Spleen (tissue), 11 donors: Measurements from ENCODE around the gene STRIP2. TPM values are rescaled to one million over a fixed set of nuclear protein-coding genes. Genes with fewer than 3 reads are reported as not detected.

ENCODE experiments used
- DNase-seq: peaks from one replicate; pipeline ENCODE4 v3.0.0-alpha.2; 2020
- H3K27ac ChIP-seq, 8 donors: fragments of 200-600 bp; sonication (generic) in 7 of 8; 1 replicate in 4 of 8; 2 replicates in 4 of 8; pipeline versions ENCODE4 v1.5.0 to v1.8.0; 2016 to 2021; ENCODE audit warnings: inconsistent platforms in 4 of 8, mild to moderate bottlenecking in 4 of 8, moderate library complexity in 1 of 8
- H3K27me3 ChIP-seq, 7 donors: fragments of 200-600 bp; sonication (generic) in 6 of 7; replicated peaks in 1 of 7; 1 replicate in 4 of 7; 2 replicates in 3 of 7; pipeline versions ENCODE4 v1.5.0 to v1.8.0; 2016 to 2021; ENCODE audit warnings: inconsistent platforms in 3 of 7, mild to moderate bottlenecking in 1 of 7
- H3K36me3 ChIP-seq, 6 donors: fragments of 200-600 bp; sonication (generic) in 5 of 6; 1 replicate in 4 of 6; 2 replicates in 2 of 6; pipeline versions ENCODE4 v1.5.0 to v1.8.0; 2016 to 2021; ENCODE audit warnings: inconsistent platforms in 2 of 6
- H3K4me1 ChIP-seq, 6 donors: fragments of 200-600 bp; sonication (generic) in 5 of 6; 1 replicate in 3 of 6; 2 replicates in 3 of 6; pipeline versions ENCODE4 v1.5.0 to v1.8.0; 2016 to 2021; ENCODE audit warnings: inconsistent platforms in 3 of 6
- H3K4me3 ChIP-seq, 8 donors: fragments of 200-600 bp; sonication (generic) in 7 of 8; 1 replicate in 4 of 8; 2 replicates in 4 of 8; pipeline versions ENCODE4 v1.5.0 to v1.8.0; 2016 to 2021; ENCODE audit warnings: inconsistent platforms in 4 of 8, mild to moderate bottlenecking in 4 of 8, moderate library complexity in 2 of 8
- H3K9me3 ChIP-seq, 8 donors: fragments of 200-600 bp; sonication (generic) in 7 of 8; 1 replicate in 4 of 8; 2 replicates in 4 of 8; pipeline versions ENCODE4 v1.5.0 to v1.8.0; 2016 to 2021; ENCODE audit warnings: inconsistent platforms in 4 of 8
- CTCF ChIP-seq, 11 experiments: fragments of 200-600 bp in 7 of 11; fragments of 450-650 bp in 4 of 11; sonication (generic) in 4 of 11; IDR thresholded peaks in 8 of 11; conservative IDR thresholded peaks in 3 of 11; 1 replicate in 7 of 11; 2 replicates in 4 of 11; pipeline versions ENCODE4 v1.4.0 to v1.8.0; 2016 to 2021; ENCODE audit warnings: antibody characterized with exemption in 11 of 11, inconsistent platforms in 4 of 11, mild to moderate bottlenecking in 1 of 11
- POLR2A ChIP-seq, 3 donors: fragments of 450-650 bp; IDR thresholded peaks; one replicate each; pipeline ENCODE4 v1.5.1; 2017; ENCODE audit warnings: antibody characterized with exemption in 3 of 3, mild to moderate bottlenecking in 1 of 3
- POLR2AphosphoS5 ChIP-seq, 3 donors: sonication (generic); formaldehyde crosslinking; IDR thresholded peaks; one replicate each; pipeline ENCODE4 v1.5.1; 2017; ENCODE audit warnings: antibody characterized with exemption in 3 of 3
- WGBS, 5 donors: extraction: QIAGEN DNeasy Blood & Tissue Kit in 3 of 5; methylation state at CpG; one replicate each; pipeline versions ENCODE4 v1.1.5 to v1.1.7; 2013 to 2018; 5-methylcytosine and 5-hydroxymethylcytosine counted together
- intact Hi-C: fragments of 100-400 bp; cut with DNase I; formaldehyde crosslinking; loops from one replicate; pipeline ENCODE4 v1.15.0; 2023; ENCODE audit warnings: low total_unique reads
- polyA plus RNA-seq, 3 donors: library from polyadenylated mRNA; stranded (reverse); fragments of 200-250 nt; gene quantifications; one replicate each; pipeline ENCODE4 v1.2.1, GENCODE V29; 2013
- total RNA-seq, 7 donors: library from RNA; depleted of rRNA in 3 of 7; stranded (reverse); fragments of >200 nt in 3 of 7; fragmentation: NEBNext Ultra II Directional in 4 of 7; extraction: Animal tissue kit (Norgen Biotek cat#: 25700) in 4 of 7; gene quantifications; one replicate each; pipeline versions ENCODE4 v1.1.0 to v1.2.1, GENCODE V29; 2016 to 2021
- donor health status: healthy with polysubstance abuse.
- donor health status: DM: no; HTN: no; CAD: no; lungs with moderate emphysema.
- donor health status: DM: no; HTN: no; CAD: no.
- donor health status: Bipolar disorder and iron deficiency.
- donor health status: healthy.
- donor health status: DM: no; HTN: no; CAD: no.
- donor health status: DM: yes; HTN: yes; CAD: no.

The STRIP2 gene
- total and polyA plus RNA-seq, 10 donors: 0.60 to 2.2 (median 1.3) TPM

GRCh38 chr7:129498021-129498420 lies 63.8 kb downstream of the STRIP2 start:
- H3K27ac ChIP-seq: no peak overlapping the region
- intact Hi-C loops: no loop called here
- peaks cover 0 to 17% (median 12%) of the 10 kb centered on the region in 6 donors for H3K4me1 ChIP-seq
- no peak for DNase-seq
- no peaks in the 10 kb centered on the region for H3K36me3 ChIP-seq
- no peak overlapping the region for H3K4me3 ChIP-seq
- no peaks in the 10 kb centered on the region for H3K9me3 ChIP-seq
- no peak for TF ChIP-seq POLR2A (IDR thresholded peaks at IDR 0.05)
- no peak for TF ChIP-seq CTCF (IDR thresholded peaks at IDR 0.05 in 8 of 11, conservative IDR thresholded peaks at IDR 0.05 in 3 of 11)
- no peak for TF ChIP-seq POLR2AphosphoS5 (IDR thresholded peaks at IDR 0.05)
- WGBS, 5 donors: 88 to 100% (median 100%) methylated on average over 1 of the region's 1 CpG
- peaks cover 0 to 13% (median 0%) of the 10 kb centered on the region in 7 donors for H3K27me3 ChIP-seq

GRCh38 chr7:129499999-129500398 lies 65.8 kb downstream of the STRIP2 start:
- Histone ChIP-seq H3K27me3 (peaks cover 0 to 17% (median 0%) of the 10 kb centered on the region in 7 donors), H3K27ac (no peak overlapping the region), H3K4me3 (no peak overlapping the region), H3K9me3 (no peaks in the 10 kb centered on the region), H3K4me1 (peaks cover 0 to 20% (median 15%) of the 10 kb centered on the region in 6 donors), H3K36me3 (no peaks in the 10 kb centered on the region)
- intact Hi-C loops: no loop called here
- DNase-seq: no peak
- TF ChIP-seq CTCF (IDR thresholded peaks at IDR 0.05 in 8 of 11, conservative IDR thresholded peaks at IDR 0.05 in 3 of 11): no peak
- no peak for TF ChIP-seq POLR2A (IDR thresholded peaks at IDR 0.05)
- TF ChIP-seq POLR2AphosphoS5 (IDR thresholded peaks at IDR 0.05): no peak
- 65 to 78% (median 73%) methylated on average over 6 of the region's 6 CpGs for WGBS, 5 donors

- Histone ChIP-seq H3K4me3 (peak within 1 kb of the TSS; percentile 48 to 82 (median 64)), H3K36me3 (no peaks in the 10 kb centered on the region), H3K4me1 (peaks cover 0 to 20% (median 15%) of the 10 kb centered on the region in 6 donors), H3K9me3 (no peaks in the 10 kb centered on the region), H3K27me3 (peaks cover 0 to 17% (median 0%) of the 10 kb centered on the region in 7 donors), H3K27ac (peak within 1 kb of the TSS in 4 of 8 donors; percentile 38 to 77 (median 60))
- intact Hi-C loops: no loop called here
- DNase-seq: peak; percentile 98
- TF ChIP-seq POLR2AphosphoS5 (IDR thresholded peaks at IDR 0.05) (peak; percentile 28 to 78 (median 72)), POLR2A (IDR thresholded peaks at IDR 0.05) (no peak), CTCF (IDR thresholded peaks at IDR 0.05 in 8 of 11, conservative IDR thresholded peaks at IDR 0.05 in 3 of 11) (no peak)
- WGBS, 5 donors: 5 to 14% (median 8%) methylated on average over 37 to 89 of the region's 89 CpGs
Observed at GRCh38 chr7:129501760-129502707, 67.8 kb downstream of the STRIP2 start, which contains the start of gene SMKR1. Gene SMKR1, plus strand, starts transcription at chr7:129502531. Its CDS starts 294 bp downstream, at chr7:129502825.
